Ramos (cell line): Measurements from ENCODE around the gene MMP24.

Source experiments
- in situ Hi-C: fragments of 300-500 bp; cut with MboI; formaldehyde crosslinking; loops from one replicate; pipeline ENCODE4 v1.14.3; 2022; ENCODE audit warnings: low sequenced_read_pairs; ENCODE audit not compliant: unreplicated experiment

The MMP24 gene

DNA sequence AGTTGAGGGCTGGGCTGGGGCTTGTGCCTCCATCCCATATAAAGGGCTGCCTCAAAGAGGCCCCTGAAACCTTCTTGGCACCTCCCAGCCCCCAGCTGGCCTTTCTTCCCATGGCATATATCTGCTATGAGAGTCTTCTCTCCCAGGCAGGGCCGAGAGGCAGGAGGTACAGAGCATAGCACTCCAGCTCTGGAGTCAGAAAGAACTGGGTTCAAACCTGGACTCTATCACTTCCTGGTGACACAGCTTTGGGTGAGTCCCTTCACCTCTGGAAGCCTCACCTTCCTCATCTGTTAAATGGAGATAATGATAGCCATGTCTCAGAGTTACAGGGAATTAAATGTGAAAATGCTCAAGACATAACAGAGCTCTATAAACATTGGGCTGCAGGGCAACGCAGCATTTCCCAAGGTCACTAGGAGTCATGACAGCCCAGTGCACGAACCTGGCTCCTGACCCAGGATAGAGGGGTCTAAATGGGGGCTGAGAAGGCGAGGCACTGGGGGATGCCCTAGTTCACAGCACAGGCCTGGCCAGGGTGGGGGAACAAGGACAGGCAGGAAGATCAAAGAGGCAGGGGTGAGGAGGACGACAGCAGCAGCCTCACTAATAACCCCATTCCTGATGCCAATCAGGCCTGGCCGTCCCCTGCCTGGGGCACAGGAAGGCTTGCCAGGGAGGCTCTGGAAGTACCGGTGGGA, 63.8 kb downstream of the MMP24 start:
- in situ Hi-C loops, result no loop called here

DNA sequence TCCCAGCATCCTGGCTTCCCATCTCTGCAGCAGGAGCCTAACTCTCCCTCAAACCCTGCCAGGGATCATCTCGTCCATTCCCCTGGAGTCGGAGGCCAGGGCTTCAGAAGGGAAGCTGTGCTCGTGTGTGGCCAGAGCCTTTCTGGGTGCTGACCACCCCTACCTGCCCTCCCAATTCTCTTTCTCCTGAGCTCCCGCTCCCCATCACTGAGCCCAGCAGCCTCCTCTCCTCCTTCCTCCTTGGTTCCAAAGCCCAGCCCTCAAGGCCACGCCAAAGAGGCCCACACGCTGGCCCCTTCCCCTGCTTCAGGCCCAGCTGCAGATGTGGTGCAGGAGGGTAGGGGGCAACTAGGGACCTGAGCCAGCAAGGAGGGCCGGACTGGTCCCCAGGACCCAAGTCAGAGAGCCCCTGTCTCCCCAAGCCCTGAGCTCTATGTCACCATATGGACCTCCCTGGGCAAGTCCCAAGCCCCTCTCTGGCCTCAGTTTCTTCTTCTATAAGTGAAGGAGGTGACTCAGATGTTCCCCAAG, 64.5 kb downstream of the MMP24 start:
- in situ Hi-C loops, result no loop called here

- in situ Hi-C loops, result no loop called here
These were observed 65.4 kb downstream of the MMP24 start, which contains the start of gene FAM83C for GRCh38 chr20:35291654-35292503. Gene FAM83C, minus strand, starts transcription at chr20:35292425. Its CDS starts 121 bp downstream, at chr20:35292304.

GRCh38 chr20:35292504-35293285, 66.2 kb downstream of the MMP24 start:
- in situ Hi-C loops, result no loop called here

GRCh38 chr20:35293303-35294292, 67.1 kb downstream of the MMP24 start:
- in situ Hi-C loops, result no loop called here

GRCh38 chr20:35294293-35294685, 67.8 kb downstream of the MMP24 start:
- in situ Hi-C loops, result no loop called here

- in situ Hi-C loops, result no loop called here
These were observed 68.6 kb downstream of the MMP24 start for GRCh38 chr20:35295058-35295457.

DNA sequence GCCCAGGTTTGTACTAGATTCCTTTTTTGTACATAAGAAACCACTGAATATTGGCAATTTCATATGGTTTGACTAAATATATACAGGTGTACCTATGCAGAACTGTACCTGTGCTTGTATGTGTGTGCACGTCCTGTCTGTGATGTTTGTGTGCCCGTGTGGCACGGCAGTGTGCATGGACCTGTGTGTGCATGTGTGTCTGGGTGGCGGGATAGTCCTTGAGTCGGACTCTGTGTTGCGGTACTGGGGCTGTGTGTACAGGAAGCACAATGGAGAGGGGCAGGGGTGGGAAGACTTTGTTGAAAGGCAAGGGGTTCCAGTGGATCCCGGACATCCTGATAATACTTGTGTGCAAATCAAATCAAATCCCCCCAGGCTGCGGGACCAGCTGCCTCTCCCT, 69.2 kb downstream of the MMP24 start:
- in situ Hi-C loops, result no loop called here

- in situ Hi-C loops, result no loop called here
These were observed 69.6 kb downstream of the MMP24 start for GRCh38 chr20:35296101-35296554.

DNA sequence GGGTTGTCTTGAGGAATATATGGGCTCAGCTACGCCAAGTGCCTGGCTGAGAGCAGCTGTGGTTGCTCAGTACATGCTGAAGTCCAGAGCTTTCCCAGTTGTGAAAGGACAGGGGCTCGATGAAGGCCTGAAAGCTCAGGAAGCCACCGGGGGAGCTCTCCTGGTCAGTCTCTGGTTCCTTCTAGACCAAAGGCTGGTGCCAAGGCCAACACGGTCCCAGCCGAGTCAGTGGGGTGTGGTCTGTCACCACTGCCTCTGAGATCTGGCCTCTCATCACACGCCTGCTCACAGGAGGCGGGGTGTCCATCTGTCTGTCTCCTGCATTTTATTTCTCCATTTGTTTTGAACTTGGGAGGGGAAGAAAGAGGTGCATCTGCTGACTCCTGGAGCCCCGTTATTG, 70.7 kb downstream of the MMP24 start:
- in situ Hi-C loops, result no loop called here

DNA sequence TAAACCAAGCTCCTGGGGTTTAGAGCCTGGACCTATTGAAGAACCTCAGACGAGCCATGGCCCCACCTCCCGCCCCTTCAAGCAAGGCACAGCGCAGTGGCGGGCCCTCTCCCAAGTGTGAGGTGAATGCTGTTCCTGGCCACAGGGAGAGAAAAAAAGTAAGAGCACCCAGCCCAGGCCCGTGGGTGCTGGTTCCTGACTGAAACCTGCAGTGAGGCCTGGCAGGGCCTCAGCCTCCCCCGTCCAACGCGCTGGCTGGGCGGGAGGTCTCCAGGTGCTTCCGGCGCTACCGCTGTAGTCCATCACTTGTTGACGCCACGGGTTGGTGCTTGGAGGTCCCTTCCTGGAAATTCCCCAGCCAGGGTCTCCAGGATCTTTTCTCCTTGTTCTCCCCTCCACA, 71.2 kb downstream of the MMP24 start:
- in situ Hi-C loops, result no loop called here

DNA sequence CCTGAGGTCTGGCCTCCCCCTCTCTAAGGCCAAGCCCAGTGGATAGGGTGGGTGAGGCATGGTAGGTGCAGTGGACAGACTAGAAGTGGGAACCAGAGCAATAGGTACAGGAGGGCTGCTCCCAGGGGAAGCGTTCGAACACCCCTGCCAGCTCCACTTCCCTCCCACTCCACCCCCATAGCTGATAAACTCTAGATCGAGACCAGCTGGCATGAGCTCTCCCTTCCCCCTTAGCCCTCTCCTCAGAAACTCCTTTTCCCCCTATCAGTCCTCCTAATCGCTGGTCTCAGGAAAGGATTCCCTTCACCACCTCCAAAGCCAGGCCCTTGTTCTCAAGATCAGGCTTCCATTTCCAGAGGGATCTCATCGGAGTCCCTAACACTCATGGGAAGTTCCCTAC, 71.8 kb downstream of the MMP24 start:
- in situ Hi-C loops, result no loop called here

- in situ Hi-C loops, result loop anchor here (5.0 kb wide), 1 partner anchor 143 kb away; no protein-coding TSS in a partner anchor
These were observed 73.3 kb downstream of the MMP24 start for GRCh38 chr20:35299780-35300179.

DNA sequence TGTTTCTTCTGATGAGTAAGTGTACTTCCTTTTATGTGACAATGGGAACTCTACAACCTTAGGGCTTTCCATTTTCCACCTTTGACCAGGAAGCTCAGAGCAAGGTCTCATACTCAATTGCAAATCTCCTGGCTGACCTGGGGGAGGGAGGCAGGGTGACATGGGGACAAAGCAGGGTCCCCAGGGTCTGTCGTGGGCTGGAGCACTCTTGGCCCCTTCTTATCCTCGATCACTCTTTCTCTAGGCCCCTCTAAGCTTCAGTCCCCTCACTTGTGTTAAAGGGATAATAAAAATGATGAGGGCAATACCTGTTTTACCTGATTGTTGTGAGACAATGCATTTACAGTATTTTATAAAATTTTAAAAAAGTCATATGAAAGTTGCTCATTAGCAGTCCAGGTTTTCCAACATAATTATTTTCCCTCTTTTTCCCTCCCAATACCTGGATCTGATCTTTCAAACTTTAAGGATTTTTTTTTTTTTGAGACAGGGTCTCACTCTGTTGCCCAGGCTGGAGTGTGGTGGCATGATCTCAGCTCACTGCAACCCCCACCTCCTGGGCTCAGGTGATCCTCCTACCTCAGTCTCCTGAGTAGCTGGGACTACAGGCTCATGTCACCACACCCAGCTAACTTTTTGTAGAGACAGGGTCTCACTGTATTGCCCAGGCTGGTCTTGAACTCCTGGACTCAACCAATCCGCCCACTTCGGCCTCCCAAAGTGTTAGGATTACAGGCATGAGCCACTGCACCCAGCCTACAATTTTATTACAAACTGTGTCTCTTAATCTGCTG, 74.2 kb downstream of the MMP24 start:
- in situ Hi-C loops, result loop anchor here (5.0 kb wide), 1 partner anchor 142 kb away; no protein-coding TSS in a partner anchor

DNA sequence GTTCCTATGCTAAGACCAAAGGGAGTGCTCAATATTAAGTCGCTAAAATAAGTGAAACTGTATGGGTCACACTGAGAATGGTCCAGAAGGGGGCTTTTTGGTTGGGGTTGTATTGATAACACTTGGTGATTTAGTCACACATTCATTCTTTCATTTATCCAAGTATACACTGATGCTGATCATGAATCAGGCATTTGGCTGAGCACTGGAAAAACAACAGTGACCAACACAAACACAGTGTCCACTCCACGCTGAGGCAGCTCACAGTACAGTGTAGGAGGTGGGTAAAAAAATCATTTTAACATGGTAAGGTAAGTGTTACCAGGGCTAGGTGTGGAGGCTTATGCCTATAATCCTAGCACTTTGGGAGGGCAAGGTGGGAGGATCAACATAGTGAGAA, 74.9 kb downstream of the MMP24 start:
- in situ Hi-C loops, result loop anchor here (5.0 kb wide), 1 partner anchor 141 kb away; no protein-coding TSS in a partner anchor

DNA sequence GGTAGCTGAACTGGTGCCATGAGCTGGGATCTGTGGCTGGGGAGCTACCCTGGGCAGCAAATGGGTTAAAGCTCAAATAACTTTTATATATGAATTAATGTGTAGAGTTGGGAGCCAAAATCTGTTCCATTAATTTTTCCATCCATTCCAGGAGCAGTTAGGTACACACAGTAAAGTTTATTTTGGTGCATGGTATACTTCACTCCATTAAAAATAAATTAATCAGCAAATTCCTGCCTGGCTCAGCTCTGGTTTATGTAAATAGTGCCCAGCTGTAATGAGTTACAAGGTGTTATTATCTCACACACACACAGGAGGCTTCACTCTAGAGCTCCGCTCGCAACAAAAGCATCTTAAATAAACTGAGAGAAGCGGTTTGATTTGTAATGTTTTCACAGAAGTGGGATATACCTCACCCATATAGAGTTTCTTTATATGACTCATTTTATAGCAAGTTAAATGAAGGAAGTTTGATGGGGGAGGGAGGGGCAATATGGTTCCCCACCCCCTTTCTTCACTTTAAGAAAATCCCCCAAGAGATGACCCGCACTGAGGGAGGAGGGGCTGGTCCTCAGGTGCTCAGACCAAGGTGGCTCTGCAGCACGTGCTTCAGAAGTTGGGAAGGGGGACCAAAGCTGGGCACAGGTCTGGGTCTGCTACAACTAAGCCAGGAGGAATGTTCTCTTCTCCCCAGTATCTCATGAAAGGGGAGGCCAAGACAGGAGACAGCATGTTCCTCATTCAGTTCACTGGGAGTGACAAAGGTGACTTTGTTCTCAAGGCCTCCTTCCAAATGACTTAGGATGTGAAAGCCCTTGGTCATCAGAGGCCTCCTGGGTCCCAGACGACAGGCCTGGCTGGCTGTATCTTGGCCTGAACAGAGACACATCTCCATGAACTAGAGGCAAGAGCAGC, 76.2 kb downstream of the MMP24 start:
- in situ Hi-C loops, result loop anchor here (5.0 kb wide), 1 partner anchor 140 kb away; no protein-coding TSS in a partner anchor

- in situ Hi-C loops, result loop anchor here (5.0 kb wide), 1 partner anchor 139 kb away; no protein-coding TSS in a partner anchor
These were observed 76.9 kb downstream of the MMP24 start for GRCh38 chr20:35303382-35303734.
